ENCODE results near the gene ARIH2.

ARIH2 gene

GRCh38 chr3:49017971-49018706 lies 99.5 kb downstream of the ARIH2 start, which contains the start of gene DALRD3:
Gene DALRD3, minus strand, starts transcription at chr3:49018580. Its CDS starts 16 bp downstream, at chr3:49018564.
- in situ Hi-C loops (cut with HindIII; ENCODE audit: low sequenced_read_pairs): no loop called here

GRCh38 chr3:49018707-49019006 lies 100.0 kb downstream of the ARIH2 start:
- in situ Hi-C loops (cut with HindIII; ENCODE audit: low sequenced_read_pairs): no loop called here

DNA sequence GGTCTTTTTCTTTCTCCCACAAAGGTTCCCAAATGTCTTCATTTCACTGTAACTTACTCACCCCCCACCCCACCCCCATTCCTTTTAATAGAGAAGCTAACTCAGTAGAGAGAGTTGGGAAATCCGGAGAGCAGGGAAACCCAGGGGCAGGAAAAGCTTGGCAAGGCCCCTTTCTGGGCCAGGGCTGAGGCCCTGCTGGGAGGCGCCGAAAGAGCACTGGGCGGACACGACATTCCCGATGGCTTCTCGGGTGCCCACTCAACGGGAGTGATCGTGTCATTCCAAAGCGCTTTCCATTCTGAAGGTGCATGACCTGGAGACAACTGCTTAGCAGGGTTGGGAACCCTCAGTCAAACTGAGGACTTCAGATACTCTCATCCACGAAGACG lies 101.3 kb downstream of the ARIH2 start:
- in situ Hi-C loops (cut with HindIII; ENCODE audit: low sequenced_read_pairs): no loop called here

GRCh38 chr3:49020330-49021212 lies 101.9 kb downstream of the ARIH2 start:
- in situ Hi-C loops (cut with HindIII; ENCODE audit: low sequenced_read_pairs): no loop called here

DNA sequence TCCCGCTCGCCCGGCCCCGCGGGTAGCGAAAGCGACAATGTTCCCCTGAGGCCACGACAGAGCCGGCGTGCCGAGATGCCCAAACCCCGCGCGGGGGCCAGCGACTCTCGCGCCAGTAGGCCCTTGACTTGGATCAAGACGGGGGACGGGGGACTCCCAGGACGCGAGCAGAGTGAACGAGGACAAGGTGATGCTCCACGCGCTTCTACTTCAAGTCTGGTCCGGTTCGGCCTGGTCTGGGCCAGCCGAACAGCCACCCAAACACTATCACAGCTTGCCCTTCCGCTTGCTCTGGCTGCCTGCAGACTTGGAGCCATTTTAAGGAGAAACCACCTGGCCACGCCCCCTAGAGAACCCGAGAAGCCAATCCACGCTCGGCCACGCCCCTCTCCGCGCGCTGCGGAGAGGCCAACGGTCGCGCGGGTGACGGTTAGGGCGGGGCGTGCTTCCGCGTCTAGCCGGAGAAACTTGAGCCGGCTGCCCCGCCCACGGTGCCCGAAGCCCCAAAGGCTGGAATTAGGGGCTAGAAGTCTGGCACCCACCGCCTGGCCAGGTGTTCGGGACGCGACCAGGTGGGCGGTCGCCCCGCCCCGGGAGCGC lies 102.7 kb downstream of the ARIH2 start:
- in situ Hi-C loops (cut with HindIII; ENCODE audit: low sequenced_read_pairs): no loop called here

DNA sequence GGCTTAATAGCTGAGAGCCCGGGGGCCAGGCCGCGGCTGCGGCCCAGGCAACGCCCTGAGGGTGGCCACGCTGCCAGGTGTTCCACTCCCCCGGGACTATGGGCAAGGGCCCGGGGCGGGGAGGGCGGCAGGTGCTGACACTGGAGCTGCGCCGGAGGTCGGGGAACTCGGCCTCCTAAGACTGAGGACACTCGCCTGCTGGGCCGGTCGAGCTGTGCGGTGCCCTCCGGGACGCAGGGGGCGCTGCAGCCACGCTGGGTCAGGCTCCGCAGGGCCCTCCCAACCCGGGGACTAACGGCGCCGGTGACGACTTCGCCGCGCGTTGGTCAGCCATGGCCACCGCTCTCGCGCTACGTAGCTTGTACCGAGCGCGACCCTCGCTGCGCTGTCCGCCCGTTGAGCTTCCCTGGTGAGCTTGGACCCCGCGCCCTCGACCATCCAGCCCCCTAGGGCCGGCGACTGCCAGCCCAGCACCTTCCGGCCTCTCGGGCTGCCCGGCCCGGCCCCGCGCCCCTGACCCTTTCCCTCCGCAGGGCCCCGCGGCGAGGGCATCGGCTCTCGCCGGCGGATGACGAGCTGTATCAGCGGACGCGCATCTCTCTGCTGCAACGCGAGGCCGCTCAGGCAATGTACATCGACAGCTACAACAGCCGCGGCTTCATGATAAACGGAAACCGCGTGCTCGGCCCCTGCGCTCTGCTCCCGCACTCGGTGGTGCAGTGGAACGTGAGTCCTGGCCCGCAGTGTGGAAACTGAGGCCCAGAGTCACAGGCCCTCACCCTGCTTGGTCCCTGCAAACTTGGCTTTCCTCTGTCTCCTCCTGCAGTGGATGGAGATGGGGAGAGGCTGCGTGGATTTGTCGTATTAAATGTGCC lies 103.4 kb downstream of the ARIH2 start, which contains the start of gene NDUFAF3:
Gene NDUFAF3 (plus strand): TSS at position 309 of the 875 bp plus-strand sequence. CDS start 24 bp downstream, at position 333.
- in situ Hi-C loops (cut with HindIII; ENCODE audit: low sequenced_read_pairs): no loop called here

DNA sequence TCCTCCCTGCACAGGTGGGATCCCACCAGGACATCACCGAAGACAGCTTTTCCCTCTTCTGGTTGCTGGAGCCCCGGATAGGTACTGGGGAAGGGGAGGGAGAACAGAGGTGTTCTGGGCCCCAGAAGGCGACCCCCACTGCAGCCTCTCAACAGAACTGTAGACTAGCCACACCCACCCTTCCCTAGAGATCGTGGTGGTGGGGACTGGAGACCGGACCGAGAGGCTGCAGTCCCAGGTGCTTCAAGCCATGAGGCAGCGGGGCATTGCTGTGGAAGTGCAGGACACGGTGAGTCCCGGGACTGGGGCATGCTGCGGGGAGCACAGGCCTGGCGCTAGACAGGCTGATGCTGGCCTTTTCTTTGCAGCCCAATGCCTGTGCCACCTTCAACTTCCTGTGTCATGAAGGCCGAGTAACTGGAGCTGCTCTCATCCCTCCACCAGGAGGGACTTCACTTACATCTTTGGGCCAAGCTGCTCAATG lies 104.1 kb downstream of the ARIH2 start:
- in situ Hi-C loops (cut with HindIII; ENCODE audit: low sequenced_read_pairs): no loop called here

- in situ Hi-C loops (cut with HindIII; ENCODE audit: low sequenced_read_pairs): no loop called here
Measured at GRCh38 chr3:49023775-49024174, 105.1 kb downstream of the ARIH2 start.

DNA sequence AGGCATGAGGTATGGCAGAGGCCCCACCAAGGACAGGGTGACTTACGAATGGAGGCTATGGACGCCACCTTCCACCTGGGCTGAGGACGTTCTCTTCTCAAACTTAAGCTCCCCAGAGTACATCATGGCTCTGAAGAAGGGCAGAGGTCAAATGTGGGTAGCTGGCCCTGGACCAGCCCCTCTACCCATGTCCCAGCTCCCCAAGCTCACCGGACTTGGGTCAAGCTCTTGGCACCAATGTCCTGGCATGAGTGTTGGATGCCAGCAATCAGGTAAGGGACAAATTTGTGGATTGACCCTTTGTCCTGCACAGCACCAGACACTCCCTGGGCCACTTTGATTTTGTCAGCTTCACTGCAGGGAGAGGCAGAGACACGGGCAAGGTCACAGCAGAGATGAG lies 105.8 kb downstream of the ARIH2 start:
- in situ Hi-C loops (cut with HindIII; ENCODE audit: low sequenced_read_pairs): no loop called here

- in situ Hi-C loops (cut with HindIII; ENCODE audit: low sequenced_read_pairs): no loop called here
Measured at GRCh38 chr3:49025005-49025792, 106.6 kb downstream of the ARIH2 start.

GRCh38 chr3:49025793-49026520 lies 107.3 kb downstream of the ARIH2 start:
- in situ Hi-C loops (cut with HindIII; ENCODE audit: low sequenced_read_pairs): no loop called here

- in situ Hi-C loops (cut with HindIII; ENCODE audit: low sequenced_read_pairs): no loop called here
Measured at GRCh38 chr3:49026536-49026935, 107.9 kb downstream of the ARIH2 start.

- in situ Hi-C loops (cut with HindIII; ENCODE audit: low sequenced_read_pairs): no loop called here
Measured at GRCh38 chr3:49027634-49028033, 109.0 kb downstream of the ARIH2 start.

GRCh38 chr3:49028298-49028672 lies 109.6 kb downstream of the ARIH2 start:
- in situ Hi-C loops (cut with HindIII; ENCODE audit: low sequenced_read_pairs): no loop called here

GRCh38 chr3:49028673-49029562 lies 110.3 kb downstream of the ARIH2 start, which contains the start of gene IMPDH2:
Gene IMPDH2, minus strand, starts transcription at chr3:49029398. Its CDS starts 48 bp downstream, at chr3:49029350.
- in situ Hi-C loops (cut with HindIII; ENCODE audit: low sequenced_read_pairs): no loop called here

DNA sequence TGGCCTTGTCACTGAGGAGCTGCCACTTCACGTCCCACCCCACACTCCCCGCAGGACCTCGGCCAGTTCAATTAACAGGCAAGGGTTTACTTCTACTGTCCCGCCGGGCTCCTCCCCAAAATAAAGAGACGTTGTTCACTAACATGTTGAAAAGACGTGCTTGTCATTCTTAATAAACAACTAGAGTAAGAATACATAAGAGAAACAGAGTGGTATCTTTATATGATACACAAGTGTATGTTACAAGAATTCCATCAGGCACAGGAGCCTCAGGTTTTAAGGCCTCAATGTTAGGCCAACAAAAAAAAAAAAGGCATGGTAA lies 110.9 kb downstream of the ARIH2 start:
- in situ Hi-C loops (cut with HindIII; ENCODE audit: low sequenced_read_pairs): no loop called here

GRCh38 chr3:49030321-49030720 lies 111.7 kb downstream of the ARIH2 start:
- in situ Hi-C loops (cut with HindIII; ENCODE audit: low sequenced_read_pairs): no loop called here

DNA sequence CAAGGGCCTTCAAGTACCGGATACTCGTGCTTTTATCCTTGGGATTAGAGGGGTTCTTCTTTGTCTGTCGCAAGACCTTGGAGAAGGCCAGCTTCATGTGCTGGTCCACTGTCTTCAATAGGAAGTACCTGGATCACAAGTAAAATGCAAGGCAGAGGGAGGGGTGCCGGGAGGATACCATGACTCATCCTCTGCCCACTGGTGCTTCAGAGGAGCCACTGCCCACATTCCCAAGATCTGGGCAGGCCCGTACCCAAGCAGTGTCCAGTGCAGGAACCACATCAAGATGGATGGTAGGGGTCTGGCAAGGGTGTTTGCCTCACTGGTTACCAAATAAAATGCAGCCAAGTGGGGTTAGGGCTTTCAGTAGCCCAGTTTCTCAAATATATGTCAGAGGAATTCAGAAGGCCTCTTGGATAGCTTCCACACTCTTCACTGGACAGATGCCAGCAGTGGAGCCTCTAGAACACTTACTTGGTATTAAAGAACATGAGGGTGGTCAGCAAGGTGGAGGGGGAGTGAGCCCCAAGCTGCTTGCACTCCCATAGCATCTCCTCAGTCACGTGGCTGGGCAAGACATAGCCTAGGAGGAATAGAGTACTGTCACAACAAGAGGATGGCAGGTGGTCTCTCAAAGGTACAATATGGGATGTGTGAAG lies 114.1 kb downstream of the ARIH2 start:
- in situ Hi-C loops (cut with HindIII; ENCODE audit: low sequenced_read_pairs): no loop called here

All from endothelial cell of hepatic sinusoid (primary cell).